Adipocyte (in vitro differentiated cells): ENCODE results near the gene IL17D.

Source experiments
- DNase-seq: peaks from one replicate; pipeline ENCODE4 v3.0.0-alpha.2; 2015; ENCODE audit warnings: low read depth
- H3K27me3 ChIP-seq: replicated peaks from 2 replicates; pipeline ENCODE4 v1.7.0; 2013; ENCODE audit warnings: mild to moderate bottlenecking, low read length, moderate library complexity; ENCODE audit not compliant: control insufficient read depth, insufficient read depth
- H3K36me3 ChIP-seq: 2 replicates; pipeline ENCODE4 v1.7.0; 2013; ENCODE audit warnings: low read length, mild to moderate bottlenecking, moderate library complexity; ENCODE audit not compliant: control insufficient read depth, insufficient read depth, severe bottlenecking
- H3K4me1 ChIP-seq: 2 replicates; pipeline ENCODE4 v1.7.0; 2013; ENCODE audit warnings: mild to moderate bottlenecking, low read length, moderate library complexity; ENCODE audit not compliant: control insufficient read depth, insufficient read depth
- H3K4me3 ChIP-seq: 2 replicates; pipeline ENCODE4 v1.7.0; 2013; ENCODE audit warnings: mild to moderate bottlenecking, low read length, moderate library complexity
- H3K9ac ChIP-seq: 2 replicates; pipeline ENCODE4 v1.7.0; 2013; ENCODE audit warnings: mild to moderate bottlenecking, low read length, moderate library complexity
- H3K9me3 ChIP-seq: 2 replicates; pipeline ENCODE4 v1.7.0; 2013; ENCODE audit warnings: mild to moderate bottlenecking, low read length, moderate library complexity; ENCODE audit not compliant: control insufficient read depth

IL17D gene

DNA sequence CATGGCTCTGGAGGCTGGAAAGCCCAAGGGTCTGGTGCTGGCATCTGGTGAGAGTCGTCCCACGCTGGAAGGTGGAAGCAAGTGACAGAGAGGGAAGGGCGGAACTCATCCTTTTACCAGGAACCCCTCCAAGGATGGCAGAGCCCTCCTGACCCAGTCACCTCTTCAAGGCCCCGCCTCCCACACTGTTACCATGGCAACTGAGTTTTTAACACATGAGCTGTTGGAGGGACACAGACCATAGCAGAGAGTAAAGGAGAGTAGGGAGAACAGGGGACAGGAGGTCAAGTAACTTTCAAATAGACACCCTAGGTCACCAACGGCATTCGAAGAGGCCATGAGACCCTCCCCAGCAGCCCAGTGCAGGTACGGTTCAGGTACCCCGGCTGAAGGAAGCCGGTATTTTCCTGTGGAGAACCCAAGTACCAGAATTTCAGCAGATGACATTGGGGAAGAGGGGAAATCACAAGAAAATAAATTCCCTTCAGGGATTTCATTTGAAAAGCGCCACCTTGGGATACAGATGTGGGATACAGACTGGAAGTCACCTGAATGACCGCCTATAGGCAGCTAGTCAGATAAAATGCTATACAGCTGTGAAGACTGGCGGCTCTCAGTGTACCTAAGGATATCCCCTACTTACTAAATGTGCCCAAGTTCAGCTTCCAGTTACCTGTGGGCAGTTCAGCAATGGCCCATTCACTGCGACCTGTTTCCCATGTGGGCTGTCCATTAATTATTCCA, 8.0 kb downstream of the IL17D start:
- DNase-seq, result no peak
- no peak overlapping the region for H3K9ac ChIP-seq
- no peaks in the 10 kb centered on the region for H3K9me3 ChIP-seq

DNA sequence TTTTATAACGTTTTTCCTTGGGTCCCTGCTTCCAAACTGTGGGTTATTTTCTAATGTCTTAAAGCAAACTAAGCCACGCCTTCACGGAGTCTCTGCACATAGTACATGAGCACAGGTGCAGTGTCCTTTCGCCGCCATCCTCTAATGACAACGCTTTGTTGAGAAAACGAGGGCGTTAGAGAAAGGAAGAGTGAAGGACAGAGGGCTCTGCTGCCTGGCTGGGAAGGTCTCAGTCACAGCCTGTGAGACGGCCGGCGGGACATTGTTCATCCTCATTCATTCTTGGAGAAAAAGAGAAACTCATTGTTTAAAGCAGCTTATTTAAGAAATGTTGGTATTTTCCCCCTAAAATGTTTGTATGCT, 9.5 kb downstream of the IL17D start:
- Histone ChIP-seq H3K4me3 (peak overlapping the region; percentile 72), H3K4me1 (peaks cover 43% of the 10 kb centered on the region), H3K9me3 (no peaks in the 10 kb centered on the region), H3K27me3 (no peaks in the 10 kb centered on the region), H3K9ac (peak overlapping the region; percentile 82), H3K36me3 (no peaks in the 10 kb centered on the region)
- DNase-seq, result no peak

More for the DNA sequence above, 8.0 kb downstream of the IL17D start:
- Histone ChIP-seq H3K4me1 (peaks cover 43% of the 10 kb centered on the region), H3K27me3 (no peaks in the 10 kb centered on the region), H3K4me3 (no peak overlapping the region), H3K36me3 (no peaks in the 10 kb centered on the region)

DNA sequence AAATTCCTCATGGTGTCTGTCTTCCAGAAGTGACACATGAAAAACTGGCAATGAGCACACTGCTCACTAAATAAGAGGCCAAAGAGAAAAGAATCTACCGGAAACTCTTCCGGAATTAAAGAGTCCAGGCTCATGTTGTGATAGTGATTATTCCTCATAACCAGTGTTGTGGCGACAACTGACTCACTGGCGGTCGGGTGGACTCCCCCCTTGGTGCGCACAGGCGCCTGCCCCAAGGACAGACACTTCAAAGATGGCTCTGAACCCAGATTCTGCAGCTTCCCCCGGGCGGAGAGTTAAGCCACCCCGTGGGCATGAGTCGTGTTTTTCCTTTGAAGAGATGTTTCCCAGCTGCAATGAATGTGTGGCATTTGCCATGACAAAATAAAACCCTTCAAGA, 10.3 kb downstream of the IL17D start:
- Histone ChIP-seq H3K36me3 (no peaks in the 10 kb centered on the region), H3K9ac (peak overlapping the region; percentile 82), H3K27me3 (no peaks in the 10 kb centered on the region), H3K4me3 (peak overlapping the region; percentile 72), H3K4me1 (peaks cover 38% of the 10 kb centered on the region), H3K9me3 (no peaks in the 10 kb centered on the region)
- DNase-seq, result peak; percentile 56

DNA sequence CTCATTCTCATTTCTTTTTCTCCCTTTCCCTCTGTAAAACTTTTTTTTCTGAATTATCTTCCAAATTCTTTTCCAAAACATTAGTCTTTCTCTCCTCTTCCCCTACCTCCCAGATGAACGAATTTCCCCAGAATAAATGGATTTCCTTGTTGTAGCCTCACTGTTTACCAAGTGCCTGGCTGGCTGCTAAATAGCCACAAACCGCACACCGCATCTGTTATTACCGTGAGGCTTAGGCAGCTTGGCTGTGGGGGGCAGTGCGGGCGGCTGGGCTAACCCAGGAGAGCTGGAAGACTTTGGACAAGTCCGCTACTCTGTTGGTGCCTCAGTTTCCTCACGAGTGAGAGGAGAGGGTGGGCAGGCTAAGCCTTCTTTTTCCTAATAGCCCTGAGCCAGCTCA, 10.7 kb downstream of the IL17D start:
- Histone ChIP-seq H3K4me3 (peak overlapping the region; percentile 72), H3K36me3 (no peaks in the 10 kb centered on the region), H3K9me3 (no peaks in the 10 kb centered on the region), H3K27me3 (no peaks in the 10 kb centered on the region), H3K4me1 (peaks cover 36% of the 10 kb centered on the region), H3K9ac (peak overlapping the region; percentile 82)
- DNase-seq, result peak; percentile 26

DNA sequence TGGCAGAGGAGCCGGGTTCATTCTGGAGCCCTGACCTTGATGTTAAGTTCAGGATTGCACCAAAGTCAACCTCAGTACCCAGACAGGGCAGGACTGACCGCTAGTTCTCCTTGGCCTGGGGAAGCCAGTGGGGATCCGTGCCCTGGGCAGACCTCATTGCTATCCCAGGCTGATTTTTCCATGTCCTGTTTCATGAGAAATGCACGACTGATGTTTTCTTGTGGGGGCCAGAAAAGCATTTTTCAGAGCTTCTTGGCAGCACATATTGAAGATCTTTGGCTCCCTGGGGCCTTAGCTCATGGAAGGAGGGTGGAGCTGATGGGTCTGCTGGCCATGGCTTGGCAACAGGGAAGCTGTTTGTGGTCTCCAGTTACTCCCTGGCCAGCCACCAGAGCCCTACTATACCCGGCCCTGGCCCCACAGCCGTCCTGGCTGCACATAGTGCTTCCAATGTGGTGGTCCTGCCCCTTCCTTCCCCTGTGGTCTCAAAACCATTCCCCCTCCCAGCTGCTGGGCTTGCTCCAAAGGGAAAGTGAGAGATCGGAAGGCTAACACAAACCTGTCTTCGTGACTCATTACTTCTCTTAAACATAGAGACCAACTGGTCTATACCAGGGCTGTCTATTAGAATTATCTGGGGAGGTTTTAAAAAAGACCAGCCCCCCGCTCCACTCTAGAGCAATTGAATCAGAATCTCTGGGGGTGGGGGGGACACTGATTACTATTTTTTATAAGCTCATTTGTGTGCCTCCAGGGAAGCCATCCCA, 11.2 kb downstream of the IL17D start:
- DNase-seq, result peak; percentile 56
- Histone ChIP-seq H3K9me3 (no peaks in the 10 kb centered on the region), H3K36me3 (no peaks in the 10 kb centered on the region), H3K4me1 (peaks cover 30% of the 10 kb centered on the region), H3K27me3 (no peaks in the 10 kb centered on the region), H3K9ac (peak overlapping the region; percentile 82), H3K4me3 (peak overlapping the region; percentile 72)

DNA sequence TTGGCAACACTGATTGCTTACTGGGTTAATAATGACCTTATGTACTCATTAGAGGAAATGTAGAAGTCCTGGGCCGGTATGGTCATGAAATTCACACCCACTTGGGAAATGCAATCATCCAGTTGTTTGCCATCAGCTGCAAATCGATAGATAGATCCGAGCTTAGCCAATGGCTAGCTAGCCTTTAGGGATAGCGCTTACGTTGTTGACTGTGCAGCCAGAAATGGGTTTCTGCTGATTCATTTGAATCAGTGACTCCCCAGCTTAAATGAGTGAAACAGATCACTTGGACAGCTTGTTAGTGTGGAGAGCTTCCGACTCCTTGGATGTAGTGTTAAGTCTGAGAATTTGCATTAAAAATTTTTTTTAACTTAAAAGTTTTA, 11.8 kb downstream of the IL17D start:
- peak overlapping the region; percentile 35 for H3K9ac ChIP-seq
- no peaks in the 10 kb centered on the region for H3K9me3 ChIP-seq
- H3K27me3 ChIP-seq, result no peaks in the 10 kb centered on the region
- peaks cover 27% of the 10 kb centered on the region for H3K4me1 ChIP-seq
- peak overlapping the region; percentile 63 for H3K4me3 ChIP-seq
- DNase-seq, result no peak
- no peaks in the 10 kb centered on the region for H3K36me3 ChIP-seq

DNA sequence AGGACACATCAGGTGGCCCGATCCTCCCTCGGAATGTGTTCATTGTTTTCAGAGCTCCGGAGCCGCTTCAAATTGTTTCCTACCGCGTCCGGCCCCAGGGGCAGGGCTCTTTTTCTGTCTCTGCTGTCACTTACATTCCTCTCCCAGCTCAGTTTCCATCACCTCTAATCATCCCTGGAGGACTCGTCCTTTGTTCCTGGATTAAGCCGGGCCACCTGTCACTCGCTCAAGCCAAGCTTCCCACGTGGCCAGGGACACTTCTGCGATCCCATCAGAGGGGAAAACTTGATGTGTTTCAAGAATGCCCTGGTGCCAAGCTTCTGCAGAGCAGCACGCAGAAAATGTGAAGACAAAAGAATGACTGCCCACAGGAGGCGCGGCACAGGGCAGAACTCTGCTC, 13.5 kb downstream of the IL17D start:
- DNase-seq, result no peak

DNA sequence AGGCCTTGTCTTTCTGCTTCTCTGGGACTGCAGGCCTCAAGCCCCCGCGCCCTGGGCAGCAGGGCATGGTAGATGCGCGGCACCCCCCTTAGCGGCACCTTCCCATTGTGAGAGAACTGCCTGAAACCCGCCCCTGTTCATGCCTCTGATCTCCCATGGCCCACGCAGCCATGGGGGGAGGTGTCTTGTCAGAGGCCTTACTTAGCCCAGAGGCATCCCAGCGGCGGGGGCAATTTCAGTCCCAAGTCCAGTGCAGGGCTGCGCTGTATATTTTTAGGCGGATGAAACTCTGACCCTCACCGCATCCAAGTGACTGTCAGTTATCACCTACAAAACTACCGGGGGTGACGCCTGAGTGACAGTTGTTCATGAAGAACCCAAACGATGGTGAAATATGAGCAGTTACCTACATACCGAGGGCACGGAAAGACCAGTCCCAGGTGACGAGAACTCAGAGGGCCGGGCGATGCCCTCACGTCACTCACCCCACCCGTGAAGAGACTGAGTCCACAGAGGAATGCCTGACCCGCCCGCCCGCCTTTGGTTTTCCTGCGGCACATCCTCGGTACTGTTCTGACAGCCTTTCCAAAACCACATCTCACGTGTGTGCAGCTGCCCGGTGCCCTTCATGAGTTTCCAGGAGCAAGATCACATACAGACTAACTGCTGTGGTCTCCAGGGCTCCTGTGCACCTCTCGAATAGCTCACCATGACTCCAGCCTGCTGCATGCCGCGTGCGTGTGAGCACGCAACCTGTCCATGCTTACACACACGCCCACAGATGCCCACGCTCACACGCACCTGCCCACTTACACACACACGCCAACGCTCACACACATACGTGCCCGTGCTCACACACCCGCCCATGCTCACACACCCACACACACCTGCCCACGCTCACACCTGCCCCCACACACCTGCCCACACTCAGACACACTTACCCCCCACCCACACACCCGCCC, 14.4 kb downstream of the IL17D start:
- H3K4me1 ChIP-seq, result peaks cover 35% of the 10 kb centered on the region
- no peak overlapping the region for H3K4me3 ChIP-seq
- no peaks in the 10 kb centered on the region for H3K9me3 ChIP-seq
- H3K9ac ChIP-seq, result no peak overlapping the region
- no peaks in the 10 kb centered on the region for H3K27me3 ChIP-seq
- no peak for DNase-seq
- no peaks in the 10 kb centered on the region for H3K36me3 ChIP-seq

More for the DNA sequence above, 13.5 kb downstream of the IL17D start:
- Histone ChIP-seq H3K9me3 (no peaks in the 10 kb centered on the region), H3K4me1 (peaks cover 33% of the 10 kb centered on the region), H3K4me3 (no peak overlapping the region), H3K36me3 (no peaks in the 10 kb centered on the region), H3K9ac (no peak overlapping the region), H3K27me3 (no peaks in the 10 kb centered on the region)

DNA sequence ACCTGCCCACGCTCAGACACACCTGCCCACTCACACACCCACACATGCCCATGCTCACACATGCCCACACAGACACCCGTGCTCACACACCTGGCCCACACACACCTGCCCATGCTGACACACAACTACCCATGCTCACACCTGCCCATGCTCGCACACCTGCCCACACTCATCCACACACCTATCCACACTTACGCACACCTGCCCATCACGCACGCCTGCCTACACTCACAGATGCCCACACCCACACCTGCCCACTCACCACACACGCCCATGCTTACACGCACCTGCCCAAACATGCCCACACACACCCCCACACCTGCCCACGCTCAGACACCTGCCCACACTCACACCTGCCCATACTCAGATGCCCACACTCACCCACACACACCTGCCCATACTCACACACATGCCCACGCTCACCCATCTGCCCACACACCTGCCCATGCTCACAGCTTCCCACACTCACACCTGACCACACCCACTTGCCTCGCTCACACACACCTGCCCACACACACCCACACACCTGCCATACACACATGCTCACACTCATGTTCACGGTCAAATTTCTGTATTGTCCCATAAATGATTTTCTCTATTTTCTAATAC, 15.6 kb downstream of the IL17D start:
- peaks cover 23% of the 10 kb centered on the region for H3K4me1 ChIP-seq
- no peak for DNase-seq
- no peaks in the 10 kb centered on the region for H3K36me3 ChIP-seq
- H3K27me3 ChIP-seq, result no peaks in the 10 kb centered on the region
- no peak overlapping the region for H3K4me3 ChIP-seq
- H3K9me3 ChIP-seq, result no peaks in the 10 kb centered on the region
- no peak overlapping the region for H3K9ac ChIP-seq

DNA sequence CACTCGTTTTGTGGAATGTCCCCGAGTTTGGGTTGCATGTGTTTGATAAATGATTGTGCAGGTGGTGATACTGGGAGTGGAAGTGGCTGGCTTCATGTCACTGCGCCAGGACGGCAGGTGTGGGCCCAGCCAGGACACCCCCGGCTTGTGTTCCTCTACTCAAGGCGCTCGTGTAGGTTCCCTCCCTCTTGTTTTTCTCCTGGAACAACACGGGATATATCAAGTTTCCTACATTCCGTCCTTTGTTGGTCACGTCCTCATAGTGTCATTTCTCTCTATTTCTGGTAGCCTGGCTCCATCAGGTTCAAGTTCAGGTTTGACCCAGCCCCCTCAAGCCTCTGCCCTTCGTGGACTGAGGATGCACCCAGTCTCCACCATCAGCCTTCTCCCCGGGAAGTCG, 16.3 kb downstream of the IL17D start:
- DNase-seq, result no peak
- peaks cover 17% of the 10 kb centered on the region for H3K4me1 ChIP-seq
- H3K9me3 ChIP-seq, result no peaks in the 10 kb centered on the region
- no peaks in the 10 kb centered on the region for H3K27me3 ChIP-seq
- no peak overlapping the region for H3K9ac ChIP-seq
- H3K4me3 ChIP-seq, result no peak overlapping the region
- no peaks in the 10 kb centered on the region for H3K36me3 ChIP-seq
